GM18502 (cell line): ENCODE measurements around the gene FOXL3.

Experiments used
- ATAC-seq: cut with Tn5 transposase; IDR thresholded peaks from one replicate; pipeline ENCODE4 v1.9.1; 2021; ENCODE audit warnings: mild to moderate bottlenecking; ENCODE audit not compliant: unreplicated experiment, poor library complexity

The FOXL3 gene

DNA sequence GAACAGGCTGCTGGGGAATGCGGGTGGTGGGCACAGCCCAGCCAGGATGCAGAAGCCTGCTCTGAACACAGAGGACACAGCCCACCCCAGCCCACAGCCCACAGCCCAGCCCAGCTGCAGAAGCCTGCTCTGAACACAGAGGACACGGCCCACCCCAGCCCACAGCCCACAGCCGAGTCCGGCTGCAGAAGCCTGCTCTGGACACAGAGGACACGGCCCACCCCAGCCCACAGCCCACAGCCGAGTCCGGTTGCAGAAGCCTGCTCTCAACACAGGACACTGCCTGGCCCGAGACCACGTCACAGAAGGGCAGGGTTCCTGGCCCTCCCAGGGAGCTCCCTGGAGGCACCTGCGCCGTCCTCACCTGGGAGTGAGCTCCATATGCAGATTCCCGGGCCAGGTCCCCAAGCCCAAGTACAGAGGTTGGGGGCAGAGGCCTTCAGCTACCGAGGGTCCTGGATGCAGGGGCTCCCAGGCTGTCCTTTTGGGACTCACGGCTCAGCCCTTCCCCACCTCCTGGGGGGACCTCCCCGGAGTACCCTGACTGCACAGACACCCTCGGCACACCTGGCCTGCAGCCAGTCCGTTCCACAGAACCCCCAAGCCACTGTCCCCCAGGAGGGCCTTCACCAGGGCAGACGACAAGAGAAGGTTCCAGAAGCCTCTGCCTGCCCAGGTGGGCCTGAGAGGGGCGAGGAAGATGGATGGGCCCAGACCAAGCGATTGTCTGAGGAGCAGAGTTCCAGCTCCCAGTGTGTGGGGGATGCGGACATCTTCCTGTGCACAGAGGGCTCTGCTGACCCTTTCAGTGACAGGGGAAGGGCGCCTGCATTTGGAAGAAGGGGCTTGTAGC lies 23.7 kb upstream of the FOXL3 start:
- ATAC-seq: no peak

DNA sequence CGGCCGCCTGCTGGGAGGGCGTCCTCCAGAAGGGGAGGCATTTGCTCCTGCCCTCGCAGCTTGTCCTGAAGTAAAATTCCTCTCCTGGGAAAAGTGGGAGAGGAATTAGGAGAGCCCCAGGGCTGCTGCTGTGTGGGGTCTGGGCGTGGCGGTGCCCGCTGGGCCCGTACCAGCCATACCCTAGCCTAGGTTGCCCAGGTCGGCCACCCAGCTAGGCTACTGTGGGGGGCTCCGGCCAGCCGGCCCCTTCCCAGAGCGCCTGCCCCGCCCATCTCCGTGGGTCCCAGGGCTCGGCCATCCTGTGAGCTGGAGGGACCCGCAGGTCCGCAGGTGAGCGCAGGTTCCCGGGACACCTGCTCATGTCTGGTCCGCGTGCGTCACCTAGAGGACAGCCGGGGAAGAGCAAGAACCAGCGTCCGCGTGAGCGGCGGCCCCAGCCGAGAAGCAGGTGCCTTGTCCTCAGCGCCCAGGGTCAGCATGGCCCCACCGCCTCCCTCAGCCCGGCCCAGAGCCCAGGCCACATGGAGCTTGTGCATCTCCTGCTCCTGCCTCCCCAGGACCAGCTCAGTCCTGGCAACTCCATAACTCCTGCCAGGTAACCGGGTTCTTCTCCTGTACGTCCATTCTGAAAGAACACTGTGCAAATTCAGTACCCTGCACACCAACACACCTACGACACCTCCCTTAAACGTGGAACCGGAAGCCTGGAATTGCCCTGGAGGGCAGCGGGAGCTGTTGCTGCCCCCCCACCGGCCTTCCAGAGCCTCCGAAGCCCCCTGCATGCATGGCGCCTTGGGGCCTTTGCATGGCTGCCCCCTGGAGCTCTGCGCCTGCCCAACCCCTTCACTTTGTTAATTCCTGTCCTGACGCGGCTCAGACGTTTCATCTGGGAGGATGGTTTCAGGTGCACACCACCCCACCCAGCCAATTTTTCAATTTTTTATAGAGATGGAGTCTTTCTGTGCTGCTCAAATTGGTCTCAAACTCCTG lies 22.8 kb upstream of the FOXL3 start:
- ATAC-seq: no peak

DNA sequence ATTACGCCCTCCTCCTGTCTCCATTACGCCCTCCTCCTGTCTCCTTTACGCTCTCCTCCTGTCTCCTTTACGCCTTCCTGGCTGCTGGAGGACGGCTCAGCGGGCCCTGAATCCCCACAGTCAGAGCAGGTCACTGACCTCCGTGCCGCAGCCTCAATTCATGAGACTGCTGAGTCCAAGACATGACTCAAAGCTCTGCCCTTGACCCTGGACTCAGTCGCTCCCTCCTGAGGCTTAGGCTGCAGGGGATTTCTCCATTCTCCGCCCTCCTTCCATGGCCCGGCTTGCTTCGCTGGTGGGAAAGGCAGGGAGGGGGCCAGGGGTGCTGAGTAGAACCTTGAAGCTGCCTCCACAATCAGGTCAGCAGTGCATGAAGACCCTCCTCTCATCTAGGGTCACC lies 21.0 kb upstream of the FOXL3 start:
- ATAC-seq: no peak

DNA sequence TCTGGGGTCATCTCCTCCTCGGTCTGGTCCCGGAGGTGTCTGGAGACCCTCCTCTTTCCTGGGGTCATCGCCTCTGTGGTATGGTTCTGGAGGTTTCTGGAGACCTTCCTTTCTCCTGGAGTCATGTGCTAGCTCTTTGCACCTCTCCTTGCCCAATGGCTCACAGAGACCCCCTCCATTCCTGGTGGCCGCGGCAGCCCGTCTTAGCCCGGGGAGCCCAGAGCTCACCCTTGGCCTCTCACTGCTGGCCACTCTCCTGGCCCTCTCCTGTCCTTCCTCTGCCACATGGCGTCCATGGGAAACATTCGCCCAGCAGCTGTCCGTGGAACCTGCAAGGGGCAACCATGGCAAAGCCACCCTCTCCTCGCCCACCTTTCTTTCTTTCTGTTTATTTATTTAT lies 20.2 kb upstream of the FOXL3 start:
- no peak for ATAC-seq

DNA sequence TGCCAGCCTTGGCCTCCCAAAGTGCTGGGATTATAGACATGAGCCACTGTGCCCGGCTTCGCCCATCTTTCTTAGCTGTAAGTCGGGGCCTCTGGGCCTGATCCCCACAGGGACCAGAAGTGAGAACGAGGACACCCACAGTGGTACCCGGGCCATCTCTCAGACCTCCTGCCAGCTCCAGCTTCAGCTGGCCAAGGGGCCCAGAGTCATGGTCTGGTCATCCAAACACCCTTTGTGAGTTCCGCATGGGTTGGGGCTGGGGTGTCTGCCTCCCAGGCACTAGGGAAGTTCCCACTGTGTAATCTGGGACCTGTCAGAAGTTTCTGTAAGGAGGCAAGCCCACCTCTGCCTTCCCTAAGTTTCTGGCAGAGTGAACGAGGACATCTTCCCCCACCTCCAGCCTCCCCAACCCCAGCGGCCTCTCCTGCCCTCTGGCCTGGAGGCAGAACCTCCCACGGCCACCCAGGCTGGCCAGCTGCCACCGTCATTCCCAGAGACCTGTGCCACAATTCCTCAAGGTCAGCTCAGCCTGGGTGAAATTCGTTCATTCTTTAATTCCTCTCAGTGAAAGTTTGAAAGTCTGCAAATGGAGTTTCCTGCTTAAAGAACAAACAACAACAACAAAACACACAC lies 19.5 kb upstream of the FOXL3 start:
- ATAC-seq: no peak

GRCh38 chr7:271266-272107 lies 18.5 kb upstream of the FOXL3 start:
- no peak for ATAC-seq

GRCh38 chr7:272108-272615 lies 17.8 kb upstream of the FOXL3 start:
- ATAC-seq: no peak

- ATAC-seq: no peak
These were observed 17.3 kb upstream of the FOXL3 start for GRCh38 chr7:272631-273030.

DNA sequence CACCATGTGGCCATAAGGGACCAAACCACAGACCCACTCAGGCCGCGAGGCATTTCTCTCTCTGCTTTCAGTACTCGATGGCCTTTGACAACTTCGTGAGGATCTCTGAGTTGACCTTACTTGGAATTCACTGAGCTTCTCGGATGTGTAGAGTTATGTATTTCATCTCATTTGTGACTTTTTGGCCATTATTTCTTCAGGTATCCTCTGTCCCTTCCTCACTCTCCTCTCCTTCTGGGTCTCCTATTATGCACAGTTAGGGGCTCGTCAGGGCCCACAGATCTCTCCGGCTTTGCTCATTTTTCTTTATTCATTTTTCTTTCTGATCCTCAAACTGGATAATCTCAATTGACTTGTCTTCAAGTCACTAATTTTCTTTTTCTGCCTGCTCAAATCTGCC lies 16.6 kb upstream of the FOXL3 start:
- ATAC-seq: no peak

GRCh38 chr7:274266-274665 lies 15.7 kb upstream of the FOXL3 start:
- ATAC-seq: no peak

DNA sequence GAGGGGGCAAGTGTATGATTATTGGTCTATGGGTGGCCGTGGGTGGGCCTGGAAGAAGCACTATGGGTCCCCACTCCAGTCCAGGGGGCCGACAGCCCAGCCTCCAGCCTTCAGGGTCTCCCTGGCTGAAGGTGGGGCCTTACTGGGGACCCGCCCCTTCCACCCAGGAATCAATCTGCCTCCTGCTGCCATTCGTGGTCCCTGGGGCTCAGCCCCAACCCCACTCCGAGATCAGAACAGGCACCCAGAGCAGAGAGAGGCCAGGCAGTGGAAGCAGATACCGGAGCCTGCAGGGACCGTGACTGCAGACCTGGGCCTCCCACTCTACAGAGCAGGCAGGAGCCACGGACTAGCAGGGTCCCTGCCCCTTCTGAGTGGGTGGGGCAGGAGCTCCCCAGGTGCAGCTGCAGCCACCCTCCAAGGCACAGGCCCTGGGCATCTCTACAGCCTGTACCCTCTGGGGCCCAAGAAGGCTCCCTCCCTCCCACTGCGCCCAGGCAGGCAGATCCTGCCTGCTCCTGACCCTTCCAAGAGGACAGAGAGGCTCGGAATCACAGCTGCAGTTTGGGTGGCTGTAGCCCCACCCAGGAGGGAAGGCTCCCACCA lies 13.6 kb upstream of the FOXL3 start:
- no peak for ATAC-seq

GRCh38 chr7:277228-277627 lies 12.7 kb upstream of the FOXL3 start:
- no peak for ATAC-seq

- no peak for ATAC-seq
These were observed 11.9 kb upstream of the FOXL3 start for GRCh38 chr7:278081-278480.

DNA sequence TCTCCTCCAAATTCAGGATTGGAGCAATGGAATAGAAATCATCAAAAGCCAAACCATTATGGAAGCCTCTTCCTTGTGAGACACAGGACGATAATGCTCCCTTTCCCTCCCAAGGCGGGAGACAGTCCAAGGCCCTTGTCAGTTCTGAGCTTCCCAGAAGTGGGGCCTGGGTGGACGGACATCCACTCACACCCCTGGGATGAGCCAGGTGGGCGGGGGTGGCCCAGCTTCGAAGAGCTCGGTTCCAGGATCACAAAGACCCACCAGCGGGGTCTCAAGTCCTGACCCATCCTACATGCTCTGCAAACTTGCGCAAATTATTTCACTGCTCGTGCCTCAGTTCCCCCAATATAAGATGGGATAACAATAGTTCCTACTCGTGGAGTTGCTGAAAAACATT lies 10.1 kb upstream of the FOXL3 start:
- ATAC-seq: no peak

DNA sequence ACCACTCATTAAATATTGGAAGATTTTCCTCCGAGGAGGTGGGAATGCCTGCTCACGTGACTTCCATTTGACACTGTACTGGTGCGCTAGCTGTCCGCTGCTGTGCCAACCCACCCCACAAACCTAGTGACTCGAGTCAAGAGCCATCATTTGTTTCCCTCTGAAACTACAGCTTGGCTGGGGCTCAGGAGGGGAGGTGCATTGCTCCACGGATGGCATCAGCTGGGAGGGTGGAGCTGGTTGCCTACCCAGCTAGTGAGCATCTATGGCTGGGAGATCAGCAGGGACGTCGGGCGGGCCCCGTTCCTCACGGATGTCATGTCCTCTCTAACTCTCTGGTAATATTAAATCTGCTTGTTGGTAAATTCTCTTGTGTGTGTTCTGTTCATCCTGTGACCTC lies 9.5 kb upstream of the FOXL3 start:
- ATAC-seq: no peak

DNA sequence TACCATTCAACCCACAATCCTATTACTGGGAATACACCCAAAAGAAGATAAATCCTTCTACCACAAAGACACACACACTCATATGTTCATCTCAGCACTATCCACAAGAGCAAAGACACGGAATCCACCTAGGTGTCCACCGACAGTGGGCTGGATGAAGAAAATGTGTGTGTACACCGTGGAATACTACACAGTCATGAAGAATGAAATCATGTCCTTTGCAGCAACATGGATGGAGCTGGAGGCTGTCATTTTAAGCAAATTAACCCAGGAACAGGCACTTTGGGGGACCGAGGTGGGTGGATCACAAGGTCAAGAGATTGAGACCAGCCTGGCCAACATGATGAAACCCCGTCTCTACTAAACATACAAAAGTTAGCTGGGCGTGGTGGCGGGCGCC lies 8.3 kb upstream of the FOXL3 start:
- no peak for ATAC-seq

GRCh38 chr7:282621-283020 lies 7.3 kb upstream of the FOXL3 start:
- no peak for ATAC-seq

GRCh38 chr7:284762-285722 lies 4.9 kb upstream of the FOXL3 start:
- no peak for ATAC-seq
